ENCODE measurements around the gene BAHCC1. TPM values are rescaled to one million over a fixed set of nuclear protein-coding genes. Genes with fewer than 3 reads are reported as not detected.

The BAHCC1 gene
- total and polyA plus RNA-seq, 9 of the 15 experiments (the other 6 are each of a cell fraction or from before 2014, with no cell fraction given): 0.14 to 26.9 (median 5.0) TPM

- TF ChIP-seq REST (IDR thresholded peaks at IDR 0.05; ENCODE audit: borderline replicate concordance): no peak
- TF ChIP-seq REST (CRISPR knock-in tag; IDR thresholded peaks at IDR 0.05; ENCODE audit: low read depth): no peak
- no peak for TF ChIP-seq CCNT2 (IDR thresholded peaks at IDR 0.05; ENCODE audit: borderline replicate concordance, extremely low read depth, insufficient read length, low read depth, low read length)
These were observed 36.0 kb upstream of the BAHCC1 start (continued) for GRCh38 chr17:81359218-81359617.
